Neuron (in vitro differentiated cells): ENCODE data around the gene UBAC2.
"Not testable (repeated sequence)": the region's sequence is repeated elsewhere in the genome, so short reads cannot be mapped to it uniquely, and the experiment has no call there.

Experiments used
- H2AFZ ChIP-seq: one replicate; pipeline ENCODE4 v1.6.1; 2013; ENCODE audit warnings: low read depth, mild to moderate bottlenecking, inconsistent platforms, low read length, moderate library complexity
- H3K27me3 ChIP-seq: one replicate; pipeline ENCODE4 v1.6.1; 2013; ENCODE audit warnings: low read length; ENCODE audit not compliant: insufficient read depth
- H3K36me3 ChIP-seq: one replicate; pipeline ENCODE4 v1.6.1; 2013; ENCODE audit warnings: low read length; ENCODE audit not compliant: insufficient read depth
- H3K4me1 ChIP-seq: one replicate; pipeline ENCODE4 v1.6.1; 2013; ENCODE audit warnings: low read length; ENCODE audit not compliant: insufficient read depth
- H3K4me3 ChIP-seq: 2 replicates; pipeline ENCODE4 v1.5.1; 2013; ENCODE audit warnings: mild to moderate bottlenecking, low read length, moderate library complexity
- H3K9me3 ChIP-seq: one replicate; pipeline ENCODE4 v1.6.1; 2013; ENCODE audit warnings: low read length

The UBAC2 gene

GRCh38 chr13:99224021-99224420, 23.4 kb downstream of the UBAC2 start:
- Histone ChIP-seq H3K27me3 (no peaks in the 10 kb centered on the region), H3K4me1 (no peaks in the 10 kb centered on the region), H3K9me3 (peaks cover 5% of the 10 kb centered on the region), H2AFZ (no peak overlapping the region), H3K36me3 (peaks cover 9% of the 10 kb centered on the region), H3K4me3 (no peak overlapping the region)

GRCh38 chr13:99225078-99225477, 24.4 kb downstream of the UBAC2 start:
- Histone ChIP-seq H3K27me3 (no peaks in the 10 kb centered on the region), H3K9me3 (peaks cover 5% of the 10 kb centered on the region), H2AFZ (no peak overlapping the region), H3K36me3 (peaks cover 9% of the 10 kb centered on the region), H3K4me3 (no peak overlapping the region), H3K4me1 (no peaks in the 10 kb centered on the region)

- no peak overlapping the region for H3K4me3 ChIP-seq
- H3K9me3 ChIP-seq = peaks cover 5% of the 10 kb centered on the region
- H3K36me3 ChIP-seq = peaks cover 8% of the 10 kb centered on the region
- no peaks in the 10 kb centered on the region for H3K4me1 ChIP-seq
- no peaks in the 10 kb centered on the region for H3K27me3 ChIP-seq
- H2AFZ ChIP-seq = no peak overlapping the region
Observed at GRCh38 chr13:99226513-99226912, 25.9 kb downstream of the UBAC2 start.

- Histone ChIP-seq H3K9me3 (no peaks in the 10 kb centered on the region), H3K4me3 (no peak overlapping the region), H2AFZ (no peak overlapping the region), H3K27me3 (no peaks in the 10 kb centered on the region), H3K4me1 (no peaks in the 10 kb centered on the region), H3K36me3 (peaks cover 5% of the 10 kb centered on the region)
Observed at GRCh38 chr13:99227331-99227900, 26.8 kb downstream of the UBAC2 start.

GRCh38 chr13:99227909-99228688, 27.4 kb downstream of the UBAC2 start:
- H3K9me3 ChIP-seq = no peaks in the 10 kb centered on the region
- H3K36me3 ChIP-seq = peaks cover 5% of the 10 kb centered on the region
- H2AFZ ChIP-seq = no peak overlapping the region
- no peak overlapping the region for H3K4me3 ChIP-seq
- H3K27me3 ChIP-seq = no peaks in the 10 kb centered on the region
- no peaks in the 10 kb centered on the region for H3K4me1 ChIP-seq

GRCh38 chr13:99228737-99229691, 28.4 kb downstream of the UBAC2 start:
- Histone ChIP-seq H3K27me3 (no peaks in the 10 kb centered on the region), H2AFZ (no peak overlapping the region), H3K9me3 (no peaks in the 10 kb centered on the region), H3K4me1 (no peaks in the 10 kb centered on the region), H3K36me3 (peaks cover 5% of the 10 kb centered on the region), H3K4me3 (no peak overlapping the region)

GRCh38 chr13:99230588-99230987, 29.9 kb downstream of the UBAC2 start:
- not testable (repeated sequence) for H3K4me3 ChIP-seq, H3K36me3 ChIP-seq, H3K4me1 ChIP-seq, H3K9me3 ChIP-seq, H3K27me3 ChIP-seq, H2AFZ ChIP-seq

- Histone ChIP-seq H3K36me3 (peaks cover 5% of the 10 kb centered on the region), H3K4me1 (no peaks in the 10 kb centered on the region), H3K9me3 (no peaks in the 10 kb centered on the region), H2AFZ (no peak overlapping the region), H3K4me3 (no peak overlapping the region), H3K27me3 (no peaks in the 10 kb centered on the region)
Observed at GRCh38 chr13:99230991-99231390, 30.3 kb downstream of the UBAC2 start.

GRCh38 chr13:99231721-99232120, 31.1 kb downstream of the UBAC2 start:
- no peak overlapping the region for H2AFZ ChIP-seq
- no peaks in the 10 kb centered on the region for H3K4me1 ChIP-seq
- H3K36me3 ChIP-seq = no peaks in the 10 kb centered on the region
- no peaks in the 10 kb centered on the region for H3K9me3 ChIP-seq
- H3K4me3 ChIP-seq = no peak overlapping the region
- H3K27me3 ChIP-seq = no peaks in the 10 kb centered on the region

GRCh38 chr13:99237981-99238662, 37.5 kb downstream of the UBAC2 start:
- Histone ChIP-seq H3K36me3 (peaks cover 24% of the 10 kb centered on the region), H3K9me3 (peaks cover 2% of the 10 kb centered on the region), H3K4me1 (no peaks in the 10 kb centered on the region), H3K27me3 (no peaks in the 10 kb centered on the region), H3K4me3 (no peak overlapping the region), H2AFZ (no peak overlapping the region)

- Histone ChIP-seq H3K4me1 (no peaks in the 10 kb centered on the region), H3K36me3 (peaks cover 9% of the 10 kb centered on the region), H3K9me3 (no peaks in the 10 kb centered on the region), H3K27me3 (no peaks in the 10 kb centered on the region), H2AFZ (no peak overlapping the region), H3K4me3 (no peak overlapping the region)
Observed at GRCh38 chr13:99246100-99246499, 45.4 kb downstream of the UBAC2 start.

GRCh38 chr13:99249178-99249577, 48.5 kb downstream of the UBAC2 start:
- H3K27me3 ChIP-seq, H3K4me1 ChIP-seq, H3K36me3 ChIP-seq, H3K9me3 ChIP-seq, H3K4me3 ChIP-seq, H2AFZ ChIP-seq: not testable (repeated sequence)

- H2AFZ ChIP-seq, H3K27me3 ChIP-seq, H3K4me3 ChIP-seq, H3K36me3 ChIP-seq, H3K9me3 ChIP-seq, H3K4me1 ChIP-seq: not testable (repeated sequence)
Observed at GRCh38 chr13:99249606-99250005, 49.0 kb downstream of the UBAC2 start.
